WTC11 (cell line): ENCODE data around the gene ABCC3. TPM values are rescaled to one million over a fixed set of nuclear protein-coding genes. Genes with fewer than 3 reads are reported as not detected.

ENCODE experiments used
- ATAC-seq: fragments of 200-7000 bp; cut with Tn5 transposase; 2 replicates; pipeline ENCODE4 v1.10.0; 2021; ENCODE audit warnings: mild to moderate bottlenecking, moderate library complexity
- CTCF ChIA-PET: fragments of 300-600 bp; sonication (Branson Sonifier 250); formaldehyde crosslinking; loops from one replicate; lab custom pipeline; 2021; ENCODE audit warnings: antibody characterized with exemption; lab: Charles Lee
- POLR2A ChIA-PET: fragments of 350-600 bp; sonication (Branson Sonifier 250); formaldehyde crosslinking; loops from one replicate; lab custom pipeline; 2021; ENCODE audit warnings: antibody characterized with exemption; lab: Charles Lee
- DNase-seq: peaks from one replicate; pipeline ENCODE4 v3.0.0; 2021; ENCODE audit warnings: low spot score
- H3K27ac Mint-ChIP-seq: 2 replicates; pipeline ENCODE4 v1.8.0; 2021; ENCODE audit warnings: mixed read lengths
- H3K27me3 Mint-ChIP-seq: 2 replicates; pipeline ENCODE4 v1.8.0; 2021; ENCODE audit warnings: low read depth, mild to moderate bottlenecking, moderate library complexity, mixed read lengths
- H3K36me3 Mint-ChIP-seq: 2 replicates; pipeline ENCODE4 v1.8.0; 2021; ENCODE audit warnings: mixed read lengths
- H3K4me1 Mint-ChIP-seq: 2 replicates; pipeline ENCODE4 v1.8.0; 2022; ENCODE audit warnings: mixed read lengths
- H3K4me3 Mint-ChIP-seq: 2 replicates; pipeline ENCODE4 v1.8.0; 2021; ENCODE audit warnings: mild to moderate bottlenecking, moderate library complexity, mixed read lengths
- H3K9me3 Mint-ChIP-seq: 2 replicates; pipeline ENCODE4 v1.8.0; 2021; ENCODE audit warnings: mixed read lengths
- AFF4 ChIP-seq: sonication (generic); formaldehyde crosslinking; IDR thresholded peaks from 2 replicates; pipeline ENCODE4 v1.8.1; 2023; ENCODE audit warnings: mild to moderate bottlenecking, missing genetic modification reagents, borderline replicate concordance
- E2F4 ChIP-seq: sonication (generic); formaldehyde crosslinking; IDR thresholded peaks from 2 replicates; pipeline ENCODE4 v1.8.1; 2022; ENCODE audit warnings: low read depth, mild to moderate bottlenecking, moderate library complexity, missing genetic modification reagents, borderline replicate concordance
- EMX1 ChIP-seq: fragments of 250-450 bp; sonication (Bioruptor Pico); IDR thresholded peaks from 2 replicates; pipeline ENCODE4 v1.8.0; 2021; ENCODE audit warnings: mild to moderate bottlenecking
- ERG ChIP-seq: fragments of 250-450 bp; sonication (Bioruptor Pico); IDR thresholded peaks from 2 replicates; pipeline ENCODE4 v1.8.0; 2021; ENCODE audit warnings: mild to moderate bottlenecking
- GABPB1 ChIP-seq: sonication (generic); formaldehyde crosslinking; IDR thresholded peaks from 2 replicates; pipeline ENCODE4 v1.8.1; 2023; ENCODE audit warnings: mild to moderate bottlenecking, missing genetic modification reagents
- JAZF1 ChIP-seq: fragments of 250-450 bp; sonication (Bioruptor Pico); IDR thresholded peaks from 2 replicates; pipeline ENCODE4 v1.9.0; 2021; ENCODE audit warnings: moderate library complexity, mild to moderate bottlenecking, inconsistent platforms
- MYBL2 ChIP-seq: sonication (generic); formaldehyde crosslinking; IDR thresholded peaks from 2 replicates; pipeline ENCODE4 v1.8.1; 2023; ENCODE audit warnings: mild to moderate bottlenecking, moderate library complexity, missing genetic modification reagents
- PRRX2 ChIP-seq: fragments of 250-450 bp; sonication (Bioruptor Pico); IDR thresholded peaks from 2 replicates; pipeline ENCODE4 v1.8.0; 2021; ENCODE audit warnings: mild to moderate bottlenecking
- ZBTB43 ChIP-seq: sonication (generic); formaldehyde crosslinking; IDR thresholded peaks from 2 replicates; pipeline ENCODE4 v1.8.1; 2023; ENCODE audit warnings: mild to moderate bottlenecking, missing genetic modification reagents
- ZMAT4 ChIP-seq: fragments of 250-450 bp; sonication (Bioruptor Pico); IDR thresholded peaks from 2 replicates; pipeline ENCODE4 v1.9.0; 2021; ENCODE audit warnings: mild to moderate bottlenecking
- ZNF138 ChIP-seq: sonication (generic); formaldehyde crosslinking; conservative IDR thresholded peaks from 2 replicates; pipeline ENCODE4 v1.8.1; 2022; ENCODE audit warnings: mild to moderate bottlenecking, moderate library complexity, missing genetic modification reagents
- ZNF281 ChIP-seq: sonication (generic); formaldehyde crosslinking; IDR thresholded peaks from 2 replicates; pipeline ENCODE4 v1.8.0; 2023; ENCODE audit warnings: mild to moderate bottlenecking, missing genetic modification reagents
- ZNF532 ChIP-seq: fragments of 250-450 bp; sonication (Bioruptor Pico); IDR thresholded peaks from 2 replicates; pipeline ENCODE4 v1.9.0; 2021; ENCODE audit warnings: mild to moderate bottlenecking, borderline replicate concordance
- total RNA-seq: library from RNA; stranded (reverse); gene quantifications from 3 replicates; pipeline ENCODE4 v1.2.3, GENCODE V29; 2021

ABCC3 gene
- total RNA-seq, 1 experiment from 2014 or later = 0.92 TPM

GRCh38 chr17:50684288-50684611, 49.6 kb downstream of the ABCC3 start (continued):
- no peak for TF ChIP-seq ZBTB43
- TF ChIP-seq ZMAT4 (CRISPR knock-in tag) = no peak
- TF ChIP-seq JAZF1 (CRISPR knock-in tag) = no peak

- no peaks in the 10 kb centered on the region for H3K27me3 Mint-ChIP-seq
Measured at GRCh38 chr17:50684612-50685333, 50.1 kb downstream of the ABCC3 start.

GRCh38 chr17:50685334-50685665, 50.6 kb downstream of the ABCC3 start:
- Mint-ChIP-seq H3K4me3 (no peak overlapping the region), H3K27me3 (no peaks in the 10 kb centered on the region), H3K9me3 (no peaks in the 10 kb centered on the region), H3K4me1 (peaks cover 34% of the 10 kb centered on the region), H3K36me3 (no peaks in the 10 kb centered on the region), H3K27ac (no peak overlapping the region)
- ChIA-PET POLR2A (no interaction called here), CTCF (interaction anchor here (1.1 to 1.7 kb wide), 6 partner anchors 20 to 288 kb away, joined by 3 to 12 read pairs (median 8); partner anchors contain the start of gene LRRC59)
- no peak for ATAC-seq
- no peak for DNase-seq
- TF ChIP-seq E2F4 (no peak), ERG (CRISPR knock-in tag) (no peak), PRRX2 (CRISPR knock-in tag) (no peak), EMX1 (no peak), ZNF281 (no peak), ZNF138 (CRISPR knock-in tag) (no peak), ZNF532 (CRISPR knock-in tag) (no peak)

More at GRCh38 chr17:50684612-50685333, 50.1 kb downstream of the ABCC3 start:
- CTCF ChIA-PET = interaction anchor here (0.7 to 1.7 kb wide), 10 partner anchors 8 to 205 kb away, joined by 3 to 12 read pairs (median 3); partner anchors contain the start of gene CACNA1G
- Mint-ChIP-seq H3K4me3 (no peak overlapping the region), H3K36me3 (no peaks in the 10 kb centered on the region), H3K4me1 (peaks cover 30% of the 10 kb centered on the region), H3K27ac (0 out of 2 replicates have a peak overlapping the region, but pooled peaks have one; percentile 8), H3K9me3 (no peaks in the 10 kb centered on the region)
- TF ChIP-seq GABPB1 (CRISPR knock-in tag) (peak; percentile 81), AFF4 (no peak), MYBL2 (CRISPR knock-in tag) (no peak)
- DNase-seq = peak; percentile 33
- POLR2A ChIA-PET = no interaction called here
- ATAC-seq = peak; percentile 40
